ENCODE data around the gene CTNND2.

The CTNND2 gene

GRCh38 chr5:11062397-11062796 is 841.8 kb downstream of the CTNND2 start:
- no peak for DNase-seq

GRCh38 chr5:11056560-11056959 is 847.7 kb downstream of the CTNND2 start:
- DNase-seq, result no peak

- peak in 1 of 2 donors; percentile 44 for DNase-seq
Observed at GRCh38 chr5:11054014-11054413, 850.2 kb downstream of the CTNND2 start.

GRCh38 chr5:11052871-11053270 is 851.4 kb downstream of the CTNND2 start:
- DNase-seq, result no peak

- DNase-seq, result no peak
Observed at GRCh38 chr5:11050596-11051304, 853.5 kb downstream of the CTNND2 start.

GRCh38 chr5:11048760-11049159 is 855.5 kb downstream of the CTNND2 start:
- no peak for DNase-seq

- DNase-seq, result no peak
Observed at GRCh38 chr5:11047625-11048024, 856.6 kb downstream of the CTNND2 start.

GRCh38 chr5:11047030-11047429 is 857.2 kb downstream of the CTNND2 start:
- no peak for DNase-seq

- DNase-seq, result peak; percentile 16 to 20
Observed at GRCh38 chr5:11046160-11046559, 858.1 kb downstream of the CTNND2 start.

- DNase-seq, result no peak
Observed at GRCh38 chr5:11045411-11045810, 858.8 kb downstream of the CTNND2 start.

- no peak for DNase-seq
Observed at GRCh38 chr5:11044581-11044980, 859.7 kb downstream of the CTNND2 start.

- DNase-seq, result no peak
Observed at GRCh38 chr5:11043881-11044280, 860.4 kb downstream of the CTNND2 start.

- DNase-seq, result no peak
Observed at GRCh38 chr5:11040345-11040744, 863.9 kb downstream of the CTNND2 start.

- no peak for DNase-seq
Observed at GRCh38 chr5:11038772-11039171, 865.5 kb downstream of the CTNND2 start.

- no peak for DNase-seq
Observed at GRCh38 chr5:11037941-11038340, 866.3 kb downstream of the CTNND2 start.

- DNase-seq, result no peak
Observed at GRCh38 chr5:11037080-11037479, 867.2 kb downstream of the CTNND2 start.

- DNase-seq, result no peak
Observed at GRCh38 chr5:11030671-11031070, 873.6 kb downstream of the CTNND2 start.

- DNase-seq, result no peak
Observed at GRCh38 chr5:11027660-11028059, 876.6 kb downstream of the CTNND2 start.

GRCh38 chr5:11026543-11026942 is 877.7 kb downstream of the CTNND2 start:
- DNase-seq, result no peak

- DNase-seq, result no peak
Observed at GRCh38 chr5:11023945-11024344, 880.3 kb downstream of the CTNND2 start.

- no peak for DNase-seq
Observed at GRCh38 chr5:11013793-11014192, 890.5 kb downstream of the CTNND2 start.

- DNase-seq, result no peak
Observed at GRCh38 chr5:11012295-11012694, 892.0 kb downstream of the CTNND2 start.

- DNase-seq, result no peak
Observed at GRCh38 chr5:11010429-11011210, 893.6 kb downstream of the CTNND2 start.

- DNase-seq, result no peak
Observed at GRCh38 chr5:11009576-11009975, 894.7 kb downstream of the CTNND2 start.
